22Rv1 (cell line): Measurements from ENCODE around the gene BNC2.

Source experiments
- ZFX ChIP-seq: fragments of 450-650 bp; IDR thresholded peaks from 2 replicates; pipeline ENCODE4 v1.6.1; 2017; ENCODE audit warnings: antibody characterized with exemption, borderline replicate concordance
- TF ChIP-seq, protein P1 (sequence below): fragments of 450-650 bp; IDR thresholded peaks from 2 replicates; pipeline ENCODE4 v1.5.1; 2017; ENCODE audit warnings: mild to moderate bottlenecking

DNA sequence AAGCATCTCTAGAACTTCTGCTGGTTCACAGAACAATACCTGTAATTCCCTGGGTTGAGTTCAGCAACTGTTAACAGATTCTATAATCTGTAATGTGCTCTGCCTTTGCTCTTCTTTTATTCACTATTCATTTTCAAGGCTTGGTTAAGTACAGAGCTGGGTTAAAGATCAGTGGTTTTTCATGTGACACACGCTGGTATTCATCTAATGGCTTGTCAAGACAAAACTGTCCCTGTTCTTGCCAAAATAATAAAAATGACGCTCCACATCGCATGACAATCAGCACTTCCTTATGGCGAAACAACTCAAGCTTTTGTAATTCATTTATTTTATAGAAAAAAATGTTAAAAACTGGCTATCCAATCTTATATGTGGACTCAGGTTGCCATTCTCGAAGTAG is 137.9 kb downstream of the BNC2 start:
- TF ChIP-seq, protein P1, sequence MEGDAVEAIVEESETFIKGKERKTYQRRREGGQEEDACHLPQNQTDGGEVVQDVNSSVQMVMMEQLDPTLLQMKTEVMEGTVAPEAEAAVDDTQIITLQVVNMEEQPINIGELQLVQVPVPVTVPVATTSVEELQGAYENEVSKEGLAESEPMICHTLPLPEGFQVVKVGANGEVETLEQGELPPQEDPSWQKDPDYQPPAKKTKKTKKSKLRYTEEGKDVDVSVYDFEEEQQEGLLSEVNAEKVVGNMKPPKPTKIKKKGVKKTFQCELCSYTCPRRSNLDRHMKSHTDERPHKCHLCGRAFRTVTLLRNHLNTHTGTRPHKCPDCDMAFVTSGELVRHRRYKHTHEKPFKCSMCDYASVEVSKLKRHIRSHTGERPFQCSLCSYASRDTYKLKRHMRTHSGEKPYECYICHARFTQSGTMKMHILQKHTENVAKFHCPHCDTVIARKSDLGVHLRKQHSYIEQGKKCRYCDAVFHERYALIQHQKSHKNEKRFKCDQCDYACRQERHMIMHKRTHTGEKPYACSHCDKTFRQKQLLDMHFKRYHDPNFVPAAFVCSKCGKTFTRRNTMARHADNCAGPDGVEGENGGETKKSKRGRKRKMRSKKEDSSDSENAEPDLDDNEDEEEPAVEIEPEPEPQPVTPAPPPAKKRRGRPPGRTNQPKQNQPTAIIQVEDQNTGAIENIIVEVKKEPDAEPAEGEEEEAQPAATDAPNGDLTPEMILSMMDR = no peak
- no peak for TF ChIP-seq ZFX
